H1 (cell line): ENCODE results near the gene PPIL4. TPM values are rescaled to one million over a fixed set of nuclear protein-coding genes. Genes with fewer than 3 reads are reported as not detected.

Experiments used
- CTCF ChIA-PET: fragments of 300-600 bp; sonication (Branson Sonifier 250); formaldehyde crosslinking; loops from one replicate; lab custom pipeline; 2021; ENCODE audit not compliant: partially characterized antibody; lab: Charles Lee
- POLR2A ChIA-PET: fragments of 300-600 bp; sonication (Branson Sonifier 250); formaldehyde crosslinking; loops from one replicate; lab custom pipeline; 2021; ENCODE audit warnings: inconsistent platforms; ENCODE audit not compliant: partially characterized antibody; lab: Charles Lee
- DNase-seq, 2 experiments: peaks; one replicate each; pipeline versions ENCODE4 v3.0.0 to v3.0.0-alpha.2; 2010 to 2022; ENCODE audit warnings: low spot score in 2 of 2, low read depth in 1 of 2, mixed read lengths in 1 of 2
- FAIRE-seq: peaks from 2 replicates; lab custom pipeline; 2011; peaks lifted over from hg19 to GRCh38; lab: Jason Lieb, UNC
- H2AFZ ChIP-seq: 2 replicates; pipeline ENCODE4 v1.8.1; 2012; ENCODE audit warnings: low read length, inconsistent platforms
- H2AK5ac ChIP-seq: 2 replicates; pipeline ENCODE4 v1.6.1; 2013; ENCODE audit warnings: low read depth, low read length
- H2BK120ac ChIP-seq: replicated peaks from 2 replicates; pipeline ENCODE3; 2013; ENCODE audit warnings: low read depth, low read length, inconsistent platforms
- H2BK12ac ChIP-seq: 2 replicates; pipeline ENCODE4 v1.6.1; 2013; ENCODE audit warnings: low read depth, low read length
- H2BK15ac ChIP-seq: 2 replicates; pipeline ENCODE4 v1.6.1; 2013; ENCODE audit warnings: low read length
- H2BK20ac ChIP-seq: 2 replicates; pipeline ENCODE4 v1.6.1; 2013; ENCODE audit warnings: low read length
- H2BK5ac ChIP-seq: 2 replicates; pipeline ENCODE4 v1.6.1; 2013; ENCODE audit warnings: low read depth, low read length
- H3K14ac ChIP-seq: 2 replicates; pipeline ENCODE4 v1.6.1; 2013; ENCODE audit warnings: inconsistent platforms; ENCODE audit not compliant: insufficient read length
- H3K18ac ChIP-seq: 2 replicates; pipeline ENCODE4 v1.6.1; 2013; ENCODE audit warnings: low read length; ENCODE audit errors: extremely low read depth
- H3K23ac ChIP-seq: 2 replicates; pipeline ENCODE4 v1.6.1; 2013; ENCODE audit warnings: inconsistent platforms; ENCODE audit not compliant: insufficient read length
- H3K23me2 ChIP-seq: 2 replicates; pipeline ENCODE4 v1.6.1; 2013; ENCODE audit warnings: low read depth, low read length
- H3K27ac ChIP-seq: 2 replicates; pipeline ENCODE4 v1.6.1; 2011; ENCODE audit warnings: low read depth, low read length, inconsistent platforms
- H3K27me3 ChIP-seq, 4 experiments: replicated peaks in 1 of 4; 1 replicate in 1 of 4; 2 replicates in 3 of 4; pipeline versions ENCODE4 v1.6.1 to v1.8.1; 2011 to 2013; ENCODE audit warnings: low read length in 3 of 4, mild to moderate bottlenecking in 3 of 4, inconsistent platforms in 2 of 4, mixed read lengths in 2 of 4, moderate library complexity in 1 of 4; ENCODE audit not compliant: control insufficient read depth in 3 of 4, insufficient read depth in 3 of 4; ENCODE audit errors: extremely low read depth in 1 of 4
- H3K36me3 ChIP-seq, 4 experiments: 2 replicates each; pipeline versions ENCODE4 v1.6.1 to v1.8.1; 2011 to 2013; ENCODE audit warnings: mild to moderate bottlenecking in 4 of 4, low read length in 3 of 4, moderate library complexity in 2 of 4, control low read depth in 1 of 4, inconsistent platforms in 1 of 4; ENCODE audit not compliant: insufficient read depth in 4 of 4, control insufficient read depth in 2 of 4
- H3K4ac ChIP-seq: replicated peaks from 2 replicates; pipeline ENCODE3; 2013; ENCODE audit warnings: low read length, low read depth, mixed read lengths, inconsistent platforms; ENCODE audit not compliant: insufficient read length
- H3K4me1 ChIP-seq, 4 experiments: replicated peaks in 1 of 4; 1 replicate in 1 of 4; 2 replicates in 3 of 4; pipeline versions ENCODE4 v1.6.1 to v1.8.1; 2011 to 2013; ENCODE audit warnings: low read length in 3 of 4, inconsistent platforms in 2 of 4, mixed read lengths in 1 of 4; ENCODE audit not compliant: insufficient read depth in 4 of 4, control insufficient read depth in 3 of 4
- H3K4me2 ChIP-seq, 2 experiments: 2 replicates each; pipeline versions ENCODE4 v1.6.1 to v1.8.1; 2011 to 2013; ENCODE audit warnings: low read depth in 2 of 2, low read length in 2 of 2, control low read depth in 1 of 2, inconsistent platforms in 1 of 2, mild to moderate bottlenecking in 1 of 2; ENCODE audit not compliant: insufficient read depth in 1 of 2
- H3K4me3 ChIP-seq, 4 experiments: fragments of 200-600, 300-600 bp in 1 of 4; sonication (generic), shearing (Covaris generic), sonication (Bioruptor Twin) in 1 of 4; 2 replicates each; pipeline versions ENCODE4 v1.5.1 to v1.8.1; 2011 to 2016; ENCODE audit warnings: low read length in 4 of 4, low read depth in 3 of 4, control low read depth in 2 of 4, inconsistent platforms in 2 of 4, mild to moderate bottlenecking in 2 of 4, mixed read lengths in 1 of 4, moderate library complexity in 1 of 4; ENCODE audit not compliant: insufficient read depth in 2 of 4; ENCODE audit errors: extremely low read depth in 1 of 4
- H3K56ac ChIP-seq: replicated peaks from 2 replicates; pipeline ENCODE3; 2013; ENCODE audit warnings: low read depth, mild to moderate bottlenecking, mixed read lengths, low read length, inconsistent platforms; ENCODE audit not compliant: insufficient read length
- H3K79me1 ChIP-seq: 2 replicates; pipeline ENCODE4 v1.6.1; 2013; ENCODE audit warnings: low read depth, low read length, control low read depth
- H3K79me2 ChIP-seq, 2 experiments: 2 replicates each; pipeline versions ENCODE4 v1.6.1 to v1.8.1; 2012 to 2013; ENCODE audit warnings: low read length in 2 of 2, mild to moderate bottlenecking in 2 of 2, inconsistent platforms in 1 of 2; ENCODE audit not compliant: insufficient read depth in 2 of 2, control insufficient read depth in 1 of 2
- H3K9ac ChIP-seq, 4 experiments: replicated peaks in 1 of 4; 1 replicate in 1 of 4; 2 replicates in 3 of 4; pipeline versions ENCODE4 v1.6.1 to v1.8.1; 2011 to 2013; ENCODE audit warnings: low read depth in 3 of 4, low read length in 3 of 4, control low read depth in 2 of 4, mild to moderate bottlenecking in 2 of 4, moderate library complexity in 2 of 4, inconsistent platforms in 1 of 4; ENCODE audit errors: extremely low read depth in 1 of 4
- H3K9me3 ChIP-seq, 2 experiments: 2 replicates each; pipeline versions ENCODE4 v1.6.1 to v1.8.1; 2012 to 2013; ENCODE audit warnings: mild to moderate bottlenecking in 2 of 2, moderate library complexity in 2 of 2, control low read depth in 1 of 2, inconsistent platforms in 1 of 2, low read depth in 1 of 2, low read length in 1 of 2, mixed read lengths in 1 of 2; ENCODE audit not compliant: insufficient read depth in 2 of 2
- H4K20me1 ChIP-seq, 2 experiments: replicated peaks in 1 of 2; 2 replicates each; pipeline versions ENCODE3 to v1.8.1; 2011 to 2013; ENCODE audit warnings: inconsistent platforms in 2 of 2, low read length in 2 of 2, mild to moderate bottlenecking in 1 of 2; ENCODE audit not compliant: insufficient read depth in 2 of 2, control insufficient read depth in 1 of 2
- H4K5ac ChIP-seq: 2 replicates; pipeline ENCODE4 v1.6.1; 2013; ENCODE audit warnings: low read length, low read depth, mixed read lengths, inconsistent platforms; ENCODE audit not compliant: insufficient read length
- H4K8ac ChIP-seq: 2 replicates; pipeline ENCODE4 v1.8.0; 2013; ENCODE audit warnings: mild to moderate bottlenecking, moderate library complexity, low read length, inconsistent platforms; ENCODE audit not compliant: insufficient read depth; ENCODE audit errors: extremely low read depth
- H4K91ac ChIP-seq: replicated peaks from 2 replicates; pipeline ENCODE3; 2013; ENCODE audit warnings: low read length, mixed read lengths, inconsistent platforms; ENCODE audit not compliant: insufficient read length
- BACH1 ChIP-seq: IDR thresholded peaks from 2 replicates; pipeline ENCODE4 v1.6.1; 2012; ENCODE audit warnings: low read length, improper control_type of control experiment
- BCL11A ChIP-seq, 2 experiments: IDR thresholded peaks; one replicate each; pipeline ENCODE4 v1.6.1; 2011; ENCODE audit warnings: low read depth in 2 of 2, low read length in 2 of 2, mild to moderate bottlenecking in 2 of 2
- BRCA1 ChIP-seq: IDR thresholded peaks from 2 replicates; pipeline ENCODE4 v1.6.1; 2012; ENCODE audit warnings: low read depth, low read length, improper control_type of control experiment
- EZH2 ChIP-seq: fragments of 200-600 bp; sonication (generic); IDR thresholded peaks from 2 replicates; pipeline ENCODE4 v1.7.1; 2012; ENCODE audit warnings: low read depth, mild to moderate bottlenecking, moderate library complexity, low read length, inconsistent platforms; ENCODE audit not compliant: severe bottlenecking
- GABPA ChIP-seq: IDR thresholded peaks from 2 replicates; pipeline ENCODE4 v1.6.1; 2011; ENCODE audit warnings: mild to moderate bottlenecking, low read length, moderate library complexity, borderline replicate concordance; ENCODE audit not compliant: insufficient read depth
- HDAC2 ChIP-seq, 2 experiments: fragments of 300-600 bp in 1 of 2; sonication (generic) in 1 of 2; IDR thresholded peaks; 2 replicates each; pipeline ENCODE4 v1.6.1; 2011 to 2012; ENCODE audit warnings: low read depth in 2 of 2, low read length in 2 of 2, mild to moderate bottlenecking in 2 of 2, moderate library complexity in 2 of 2, borderline replicate concordance in 1 of 2, inconsistent platforms in 1 of 2
- PHF8 ChIP-seq: fragments of 200-600 bp; sonication (generic); conservative IDR thresholded peaks from 2 replicates; pipeline ENCODE4 v1.7.1; 2012; ENCODE audit warnings: low read depth, mild to moderate bottlenecking, inconsistent platforms, low read length, moderate library complexity
- POLR2A ChIP-seq, 2 experiments: IDR thresholded peaks; 1 replicate in 1 of 2; 2 replicates in 1 of 2; pipeline ENCODE4 v1.6.1; 2011; ENCODE audit warnings: low read depth in 2 of 2, low read length in 2 of 2, mild to moderate bottlenecking in 2 of 2; ENCODE audit errors: control extremely low read depth in 1 of 2
- RAD21 ChIP-seq, 2 experiments: IDR thresholded peaks in 1 of 2; conservative IDR thresholded peaks in 1 of 2; 2 replicates each; pipeline ENCODE4 v1.6.1; 2011; ENCODE audit warnings: low read depth in 2 of 2, low read length in 2 of 2, improper control_type of control experiment in 1 of 2, inconsistent platforms in 1 of 2, mild to moderate bottlenecking in 1 of 2, moderate library complexity in 1 of 2
- RFX5 ChIP-seq: IDR thresholded peaks from 2 replicates; pipeline ENCODE4 v1.6.1; 2011; ENCODE audit warnings: low read depth, low read length, improper control_type of control experiment, borderline replicate concordance
- SAP30 ChIP-seq: fragments of 300-600 bp; sonication (generic); IDR thresholded peaks from 2 replicates; pipeline ENCODE4 v1.7.1; 2012; ENCODE audit warnings: low read length, moderate library complexity, mild to moderate bottlenecking, inconsistent platforms; ENCODE audit not compliant: insufficient read depth, insufficient replicate concordance
- TAF1 ChIP-seq: IDR thresholded peaks from 2 replicates; pipeline ENCODE4 v1.6.1; 2011; ENCODE audit warnings: mild to moderate bottlenecking, low read depth, low read length
- WGBS, 2 experiments: shearing (Covaris generic) in 1 of 2; methylation state at CpG; one replicate each; pipeline versions ENCODE4 v1.1.6 to v1.1.7; 2013 to 2015; ENCODE audit warnings: low lambda C conversion rate in 2 of 2, mixed read lengths in 2 of 2, inconsistent platforms in 1 of 2, low coverage in 1 of 2, missing lambda C conversion rate in 1 of 2; ENCODE audit not compliant: insufficient replicate concordance in 2 of 2, insufficient coverage in 1 of 2, insufficient read length in 1 of 2; ENCODE audit errors: extremely low coverage in 1 of 2, missing lambda C conversion rate in 1 of 2; 5-methylcytosine and 5-hydroxymethylcytosine counted together
- polyA plus RNA-seq, 7 experiments: library from polyadenylated mRNA; depleted of rRNA in 3 of 7; stranded (reverse) in 5 of 7; unstranded in 2 of 7; fragments of >200 nt in 5 of 7; fragments of 200-250 nt in 2 of 7; gene quantifications; 1 replicate in 5 of 7; 2 replicates in 1 of 7; 4 replicates in 1 of 7; pipeline versions ENCODE4 v1.2.1 to v1.2.3, GENCODE V29; 2011 to 2013; ENCODE audit warnings: missing spikeins in 2 of 7, mixed read lengths in 2 of 7
- total RNA-seq: library from RNA; stranded (reverse); fragmentation: NEBNext Ultra II Directional; extraction: Animal tissue kit (Norgen Biotek cat#: 25700); gene quantifications from 2 replicates; pipeline ENCODE4 v1.2.1, GENCODE V29; 2021
- TF ChIP-seq, protein P1 (sequence below): IDR thresholded peaks from 2 replicates; pipeline ENCODE4 v1.6.1; 2011; ENCODE audit warnings: low read depth, mild to moderate bottlenecking, low read length; ENCODE audit not compliant: insufficient read depth

The PPIL4 gene
- total and polyA plus RNA-seq, 2 of the 8 experiments (the other 6 are each of a cell fraction or from before 2014, with no cell fraction given) = 2.0 to 33.2 TPM

DNA sequence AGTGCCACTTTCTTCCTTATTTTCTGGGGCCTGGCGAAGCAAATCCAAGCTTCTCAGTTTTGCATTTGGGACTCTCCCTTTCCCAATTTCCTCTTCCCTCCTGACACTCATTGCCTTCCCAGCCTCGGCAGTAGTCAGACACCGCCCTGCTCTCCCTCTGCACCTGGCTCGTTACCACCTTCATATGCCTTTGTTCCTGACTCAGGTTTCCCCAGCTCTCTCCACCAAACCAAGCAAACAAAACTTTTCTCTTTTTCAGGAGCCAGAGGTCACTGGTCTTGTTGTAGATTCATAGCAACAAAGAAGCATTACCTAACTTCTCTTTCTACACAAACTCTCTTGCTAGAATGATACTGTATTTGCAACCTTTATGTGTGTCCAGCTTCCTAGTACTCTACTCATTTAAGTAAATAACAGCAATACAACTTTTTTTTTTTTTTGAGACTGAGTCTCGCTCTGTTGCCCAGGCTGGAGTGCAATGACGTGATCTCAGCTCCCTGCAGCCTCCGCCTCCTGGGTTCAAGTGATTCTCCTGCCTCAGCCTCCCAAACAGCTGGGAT lies 52.0 kb downstream of the PPIL4 start:
- Histone ChIP-seq H2AFZ (no peak overlapping the region), H4K20me1 (no peaks in the 10 kb centered on the region), H3K36me3 (no peaks in the 10 kb centered on the region), H3K14ac (no peak overlapping the region), H3K4ac (no peak overlapping the region), H4K5ac (no peak overlapping the region), H2BK15ac (no peak overlapping the region), H3K23me2 (no peaks in the 10 kb centered on the region), H3K27ac (no peak overlapping the region), H3K4me3 (no peak overlapping the region), H3K9me3 (no peaks in the 10 kb centered on the region), H2AK5ac (no peak overlapping the region), H3K9ac (no peak overlapping the region), H4K91ac (no peak overlapping the region), H3K79me1 (no peaks in the 10 kb centered on the region), H3K4me1 (no peaks in the 10 kb centered on the region), H3K27me3 (no peaks in the 10 kb centered on the region), H2BK5ac (no peak overlapping the region), H3K18ac (no peak overlapping the region), H4K8ac (no peak overlapping the region), H3K56ac (no peak overlapping the region), H2BK12ac (no peak overlapping the region), H3K4me2 (no peak overlapping the region), H3K23ac (no peak overlapping the region), H2BK20ac (no peak overlapping the region), H3K79me2 (no peaks in the 10 kb centered on the region), H2BK120ac (no peak overlapping the region)
- POLR2A ChIA-PET = no interaction called here
- DNase-seq (no peak), FAIRE-seq (no peak)
- CTCF ChIA-PET = interaction anchor here (1.0 to 1.2 kb wide), 2 partner anchors 20 to 413 kb away, joined by 3 to 4 read pairs; no protein-coding TSS in a partner anchor
- WGBS, 2 experiments = 86% methylated on average over 7 of the region's 7 CpGs; no CpG with 5 or more reads in 1 of the 2 experiments
- TF ChIP-seq PHF8 (no peak), SAP30 (no peak), POLR2A (IDR thresholded peaks at IDR 0.05; ENCODE audit: control extremely low read depth in 1 of 2, low read depth in 2 of 2, low read length in 2 of 2) (no peak), RAD21 (IDR thresholded peaks at IDR 0.05 in 1 of 2, conservative IDR thresholded peaks at IDR 0.05 in 1 of 2; ENCODE audit: low read depth in 2 of 2, low read length in 2 of 2) (no peak), GABPA (no peak), EZH2 (no peak), BACH1 (no peak), RFX5 (no peak), TAF1 (no peak), BRCA1 (no peak), HDAC2 (IDR thresholded peaks at IDR 0.05; ENCODE audit: borderline replicate concordance in 1 of 2, low read depth in 2 of 2, low read length in 2 of 2) (no peak), BCL11A (IDR thresholded peaks at IDR 0.05; ENCODE audit: low read depth in 2 of 2, low read length in 2 of 2) (no peak)
- TF ChIP-seq, protein P1, sequence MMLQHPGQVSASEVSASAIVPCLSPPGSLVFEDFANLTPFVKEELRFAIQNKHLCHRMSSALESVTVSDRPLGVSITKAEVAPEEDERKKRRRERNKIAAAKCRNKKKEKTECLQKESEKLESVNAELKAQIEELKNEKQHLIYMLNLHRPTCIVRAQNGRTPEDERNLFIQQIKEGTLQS = no peak
